Measurements from ENCODE around the gene ZNF527. TPM values are rescaled to one million over a fixed set of nuclear protein-coding genes. Genes with fewer than 3 reads are reported as not detected.
"Not testable (repeated sequence)": the region's sequence is repeated elsewhere in the genome, so short reads cannot be mapped to it uniquely, and the experiment has no call there.

The ZNF527 gene
- polyA plus RNA-seq = 10.4 TPM

DNA sequence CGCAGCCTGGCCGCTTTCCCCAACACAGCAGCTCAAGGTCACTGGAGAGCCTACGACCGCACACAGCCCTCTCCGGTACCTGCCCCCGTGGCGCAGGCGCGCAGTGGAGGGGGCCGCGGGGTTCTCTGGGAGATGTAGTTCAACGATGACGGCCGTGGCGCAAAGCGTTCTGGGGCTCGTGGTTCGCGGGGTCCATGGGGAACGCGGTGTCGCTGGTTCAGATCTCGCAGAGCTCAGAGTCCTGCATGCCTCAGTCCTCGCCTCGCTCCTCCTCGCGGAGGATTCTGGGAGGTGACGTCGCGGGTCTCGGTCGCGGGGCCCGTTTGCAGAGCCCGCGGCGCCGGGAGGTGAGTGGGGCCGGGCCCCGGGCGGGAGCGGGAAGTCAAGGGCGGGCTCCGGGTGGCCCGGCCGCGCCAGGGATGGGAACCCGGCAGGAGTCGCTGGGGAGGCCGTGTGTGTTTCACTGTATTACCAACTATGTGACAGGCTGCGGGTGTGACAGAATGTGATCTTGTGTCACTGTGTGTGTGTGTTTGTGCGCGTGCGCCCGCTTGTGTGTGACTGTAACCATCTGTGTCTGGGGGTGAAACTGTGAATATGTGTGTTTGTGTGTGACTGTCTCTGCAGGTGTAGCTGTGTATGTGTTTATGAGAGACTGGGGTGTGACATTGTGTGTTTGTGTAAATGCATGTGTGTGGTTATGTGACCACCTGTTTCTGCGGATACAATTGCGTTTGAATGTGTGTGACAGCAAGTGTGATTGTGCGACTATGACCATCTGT, at the start of gene ZNF527:
Gene ZNF527, plus strand, starts transcription at position 220 of the 782 bp plus-strand sequence. CDS start 3,100 bp downstream, outside the sequence.
- Mint-ChIP-seq H3K27me3 (no peaks in the 10 kb centered on the region), H3K4me3 (peak within 1 kb of the TSS; percentile 91 to 100 (median 99)), H3K4me1 (peaks cover 11 to 17% (median 14%) of the 10 kb centered on the region in 3 donors), H3K27ac (peak within 1 kb of the TSS; percentile 86 to 100 (median 89)), H3K9me3 (peaks cover 0 to 13% (median 4%) of the 10 kb centered on the region in 3 donors), H3K36me3 (peaks cover 3% of the 10 kb centered on the region)

DNA sequence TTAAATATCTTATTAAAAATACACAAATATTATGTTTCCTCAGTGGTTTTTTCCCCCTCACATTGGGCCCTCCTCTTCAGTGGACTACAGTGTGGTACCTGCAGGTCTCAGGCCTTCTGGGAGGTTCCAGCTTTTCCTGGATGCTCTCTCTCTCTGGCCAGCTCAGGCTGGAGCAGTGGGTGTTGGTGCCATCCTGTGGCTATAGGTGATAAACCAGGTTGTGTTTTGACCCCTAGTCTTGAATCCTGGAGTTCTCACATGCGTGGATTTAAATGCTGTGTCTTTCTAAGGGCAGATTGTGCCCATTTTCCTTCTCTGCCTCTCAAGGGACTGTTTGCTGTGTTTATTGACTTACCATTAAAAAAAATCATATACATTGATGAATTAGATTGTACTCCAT, 41.2 kb upstream of the ZNF527 start:
- Mint-ChIP-seq H3K4me3 (no peak overlapping the region), H3K36me3 (peaks cover 14% of the 10 kb centered on the region), H3K27me3 (no peaks in the 10 kb centered on the region), H3K9me3 (peaks cover 0 to 4% (median 0%) of the 10 kb centered on the region in 3 donors), H3K4me1 (peaks cover 5 to 9% (median 6%) of the 10 kb centered on the region in 3 donors), H3K27ac (no peak overlapping the region)

DNA sequence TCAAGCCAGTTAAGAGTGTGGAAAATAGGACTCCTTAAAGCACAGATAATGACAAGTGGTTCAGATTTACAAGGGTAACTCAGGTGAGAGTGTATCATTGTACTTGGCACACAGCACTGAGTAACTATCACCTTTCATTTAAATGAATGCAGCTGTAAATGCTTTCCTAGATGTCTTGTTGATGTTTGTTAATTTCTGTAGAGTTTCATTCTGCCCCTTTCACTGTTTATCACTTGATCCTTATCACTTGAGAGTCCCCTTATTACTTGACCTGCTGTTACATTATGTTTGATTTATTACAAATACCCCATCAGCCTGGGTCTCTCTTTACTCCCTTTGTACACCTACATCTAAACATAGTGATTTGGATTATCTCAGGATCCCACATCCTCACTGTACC, 38.1 kb upstream of the ZNF527 start:
- H3K27me3 Mint-ChIP-seq = no peaks in the 10 kb centered on the region
- H3K9me3 Mint-ChIP-seq = peaks cover 0 to 4% (median 0%) of the 10 kb centered on the region in 3 donors
- peaks cover 11% of the 10 kb centered on the region for H3K36me3 Mint-ChIP-seq
- H3K27ac Mint-ChIP-seq = peak overlapping the region in 2 of 3 donors; percentile 37 to 47
- H3K4me1 Mint-ChIP-seq = peaks cover 11 to 21% (median 18%) of the 10 kb centered on the region in 3 donors
- peak overlapping the region in 2 of 4 donors; percentile 4 to 21 for H3K4me3 Mint-ChIP-seq

DNA sequence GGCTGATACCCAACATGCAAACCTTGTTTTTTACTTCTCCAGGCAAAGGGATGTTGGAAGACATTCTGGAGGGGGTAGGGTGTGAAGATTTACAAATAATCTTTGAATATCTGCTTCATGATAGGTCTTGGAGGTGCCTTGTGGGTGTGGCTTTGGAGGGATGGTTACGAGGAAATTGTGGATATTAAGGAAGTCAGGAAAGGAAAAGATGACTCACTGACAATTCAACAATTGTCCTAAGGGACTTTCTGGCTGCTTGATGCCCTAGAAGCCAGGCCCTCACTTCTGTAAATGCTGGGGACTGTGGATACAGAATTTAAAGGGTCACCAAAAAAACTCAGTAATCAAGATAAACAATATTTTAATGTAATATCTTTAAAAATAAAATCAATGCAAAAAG, 37.4 kb upstream of the ZNF527 start:
- Mint-ChIP-seq H3K36me3 (peaks cover 12% of the 10 kb centered on the region), H3K27ac (peak overlapping the region in 1 of 3 donors; percentile 37)

DNA sequence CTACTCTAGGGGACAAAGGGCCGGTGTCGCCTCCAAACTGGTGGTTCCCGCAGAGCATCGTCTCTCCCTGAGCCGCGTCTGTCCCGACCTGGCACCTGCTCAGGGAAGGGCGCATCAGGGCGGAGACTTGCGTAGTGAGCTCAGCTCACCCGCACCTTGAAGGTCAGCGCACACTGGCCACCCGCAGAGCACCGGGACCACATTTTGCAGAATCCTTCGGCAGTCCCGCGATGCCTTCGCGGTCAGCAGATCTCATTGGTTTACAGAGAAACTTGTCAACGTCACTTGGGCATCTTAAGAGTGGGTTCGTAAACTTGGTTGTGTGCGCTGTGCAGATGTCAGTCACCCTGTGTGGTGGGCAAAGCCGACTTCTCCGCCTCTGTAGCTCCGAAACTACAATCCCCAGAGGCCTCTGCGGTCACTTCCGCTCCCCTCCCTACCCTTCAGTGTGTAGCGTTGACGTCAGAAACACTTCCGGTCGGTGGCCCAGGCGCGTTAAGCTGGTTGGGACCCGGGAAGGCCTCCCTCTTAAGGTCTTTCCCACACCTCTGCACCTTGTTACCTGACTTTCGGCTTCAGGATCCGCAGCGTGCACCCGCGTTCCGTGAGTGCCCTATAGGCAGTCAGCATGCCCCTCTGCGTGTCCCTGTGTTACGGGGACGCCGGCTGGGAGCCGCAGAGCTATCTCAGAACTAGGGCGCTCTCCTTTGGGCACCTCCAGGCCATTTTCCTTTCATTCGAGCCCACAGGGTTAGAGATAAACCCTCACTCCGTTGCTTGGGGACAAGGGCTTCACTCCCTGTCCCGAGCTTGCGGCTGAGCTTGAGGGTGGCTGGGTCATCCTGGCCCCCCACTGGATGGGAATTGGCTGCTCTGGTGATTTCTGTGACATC, 36.5 kb upstream of the ZNF527 start:
- Mint-ChIP-seq H3K4me3 (peak overlapping the region; percentile 90 to 97 (median 94)), H3K4me1 (peaks cover 9 to 28% (median 20%) of the 10 kb centered on the region in 3 donors), H3K36me3 (peaks cover 11% of the 10 kb centered on the region), H3K27ac (peak overlapping the region; percentile 81 to 97 (median 81)), H3K27me3 (no peaks in the 10 kb centered on the region), H3K9me3 (peaks cover 0 to 4% (median 0%) of the 10 kb centered on the region in 3 donors)

More for the DNA sequence above, 37.4 kb upstream of the ZNF527 start:
- Mint-ChIP-seq H3K27me3 (no peaks in the 10 kb centered on the region), H3K9me3 (peaks cover 0 to 4% (median 0%) of the 10 kb centered on the region in 3 donors), H3K4me3 (peak overlapping the region in 1 of 4 donors; percentile 4), H3K4me1 (peaks cover 11 to 21% (median 20%) of the 10 kb centered on the region in 3 donors)

DNA sequence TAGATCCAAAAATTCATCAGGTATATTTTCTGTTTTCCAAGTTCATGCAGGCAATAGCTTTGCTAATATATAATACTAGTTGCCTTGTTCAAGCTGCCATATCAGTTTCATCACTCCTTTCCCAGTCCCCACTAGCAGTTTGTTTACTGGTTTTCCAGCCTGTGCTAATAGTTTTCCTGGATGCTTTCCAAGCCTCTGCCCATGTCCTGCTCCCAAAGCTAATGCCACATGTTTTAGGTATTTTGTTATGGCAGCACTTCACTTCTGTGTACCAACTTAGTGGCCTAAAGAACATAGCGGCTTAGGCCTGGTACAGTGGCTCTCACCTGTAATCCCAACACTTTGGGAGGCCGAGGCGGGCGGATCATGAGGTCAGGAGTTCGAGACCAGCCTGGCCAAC, 28.1 kb upstream of the ZNF527 start:
- Mint-ChIP-seq H3K4me3 (no peak overlapping the region), H3K36me3 (peaks cover 38% of the 10 kb centered on the region), H3K27me3 (no peaks in the 10 kb centered on the region), H3K9me3 (peaks cover 2 to 5% (median 5%) of the 10 kb centered on the region in 3 donors), H3K27ac (no peak overlapping the region), H3K4me1 (peaks cover 2 to 14% (median 2%) of the 10 kb centered on the region in 3 donors)

DNA sequence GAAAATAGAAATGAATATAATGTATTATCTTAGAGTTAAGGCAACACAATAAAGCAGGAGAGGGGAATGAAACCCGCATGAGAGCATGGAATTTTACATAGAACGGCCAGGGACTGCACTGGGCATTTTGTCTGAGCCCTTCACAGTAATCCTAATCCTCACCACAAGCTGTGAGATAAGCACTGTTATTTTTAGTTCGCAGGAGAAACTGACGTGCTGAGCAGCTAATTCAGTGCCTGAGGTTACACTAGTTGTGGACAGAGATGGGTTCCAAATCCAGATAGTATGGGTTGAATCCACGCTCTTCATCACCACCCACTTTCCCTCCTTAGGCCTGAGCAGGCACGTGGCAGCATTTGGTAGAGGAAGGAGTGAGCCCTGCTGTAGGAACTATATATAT, 24.8 kb upstream of the ZNF527 start:
- H3K4me3 Mint-ChIP-seq = no peak overlapping the region
- H3K9me3 Mint-ChIP-seq = peaks cover 2 to 10% (median 7%) of the 10 kb centered on the region in 3 donors
- H3K4me1 Mint-ChIP-seq = peaks cover 0 to 2% (median 0%) of the 10 kb centered on the region in 3 donors
- H3K27ac Mint-ChIP-seq = no peak overlapping the region
- H3K27me3 Mint-ChIP-seq = no peaks in the 10 kb centered on the region
- peaks cover 39% of the 10 kb centered on the region for H3K36me3 Mint-ChIP-seq

DNA sequence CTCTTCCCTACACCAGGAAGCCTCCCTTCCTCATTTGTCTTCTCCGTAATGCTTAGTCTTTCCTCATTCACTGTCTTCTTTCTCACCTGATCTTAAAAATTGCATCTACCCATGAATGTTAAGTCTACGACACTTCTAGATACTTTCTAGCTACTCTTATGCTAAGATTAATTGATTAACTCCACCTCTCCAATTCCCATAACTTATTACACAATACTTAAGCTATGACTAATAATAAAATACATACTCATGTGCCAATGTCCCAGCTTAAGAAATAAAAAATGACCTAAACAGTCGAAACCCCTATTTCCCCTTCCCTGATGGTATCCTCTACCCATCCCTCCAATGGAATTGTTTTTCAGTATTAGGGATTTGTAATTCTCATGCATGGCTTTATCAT, 22.8 kb upstream of the ZNF527 start:
- Mint-ChIP-seq H3K9me3 (peaks cover 6 to 10% (median 7%) of the 10 kb centered on the region in 3 donors), H3K27ac (no peak overlapping the region), H3K27me3 (no peaks in the 10 kb centered on the region), H3K4me3 (no peak overlapping the region), H3K4me1 (no peaks in the 10 kb centered on the region), H3K36me3 (peaks cover 40% of the 10 kb centered on the region)

DNA sequence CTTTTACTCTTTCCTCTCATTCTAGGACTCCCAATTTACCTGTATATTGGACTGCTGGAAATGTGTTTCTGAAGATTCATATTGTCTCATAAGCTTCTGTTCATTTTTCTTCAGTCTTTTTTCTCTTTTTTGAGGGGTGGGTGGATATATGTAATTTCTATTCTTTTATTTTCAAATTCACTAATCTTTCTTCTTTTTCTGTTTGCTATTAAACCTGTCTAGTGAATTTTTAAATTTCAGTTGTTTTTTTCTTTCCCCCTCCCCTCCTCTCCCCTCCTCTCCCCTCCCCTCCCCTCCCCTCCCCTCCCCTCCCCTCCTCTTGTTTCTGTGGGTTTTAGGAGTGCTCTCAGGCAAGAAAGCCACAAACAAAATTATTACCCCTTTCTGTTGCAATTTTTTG, 16.9 kb upstream of the ZNF527 start:
- peaks cover 58% of the 10 kb centered on the region for H3K36me3 Mint-ChIP-seq
- peak overlapping the region in 1 of 4 donors; percentile 32 for H3K4me3 Mint-ChIP-seq
- no peak overlapping the region for H3K27ac Mint-ChIP-seq
- peaks cover 11 to 36% (median 18%) of the 10 kb centered on the region in 3 donors for H3K9me3 Mint-ChIP-seq
- H3K4me1 Mint-ChIP-seq = no peaks in the 10 kb centered on the region
- H3K27me3 Mint-ChIP-seq = no peaks in the 10 kb centered on the region

DNA sequence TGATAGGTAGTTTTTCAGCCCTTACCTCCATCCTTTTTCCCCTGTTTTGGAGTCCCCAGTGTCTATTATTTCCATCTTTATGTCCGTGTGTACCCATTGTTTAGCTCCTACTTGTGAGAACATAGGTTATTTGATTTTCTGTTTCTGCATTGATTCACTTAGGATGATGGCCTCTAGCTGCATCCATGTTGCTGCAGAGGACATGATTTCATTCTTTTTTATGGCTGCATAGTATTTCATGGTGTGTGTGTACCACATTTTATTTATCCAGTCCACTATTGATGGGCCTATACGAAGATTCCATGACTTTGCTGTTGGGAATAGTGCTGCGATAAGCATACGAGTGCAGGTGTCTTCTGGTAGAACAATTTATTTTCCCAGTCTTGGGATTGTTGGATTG, 15.0 kb upstream of the ZNF527 start:
- peaks cover 61% of the 10 kb centered on the region for H3K36me3 Mint-ChIP-seq
- no peak overlapping the region for H3K27ac Mint-ChIP-seq
- no peaks in the 10 kb centered on the region for H3K27me3 Mint-ChIP-seq
- H3K4me1 Mint-ChIP-seq = no peaks in the 10 kb centered on the region
- peaks cover 15 to 36% (median 18%) of the 10 kb centered on the region in 3 donors for H3K9me3 Mint-ChIP-seq
- H3K4me3 Mint-ChIP-seq = no peak overlapping the region

DNA sequence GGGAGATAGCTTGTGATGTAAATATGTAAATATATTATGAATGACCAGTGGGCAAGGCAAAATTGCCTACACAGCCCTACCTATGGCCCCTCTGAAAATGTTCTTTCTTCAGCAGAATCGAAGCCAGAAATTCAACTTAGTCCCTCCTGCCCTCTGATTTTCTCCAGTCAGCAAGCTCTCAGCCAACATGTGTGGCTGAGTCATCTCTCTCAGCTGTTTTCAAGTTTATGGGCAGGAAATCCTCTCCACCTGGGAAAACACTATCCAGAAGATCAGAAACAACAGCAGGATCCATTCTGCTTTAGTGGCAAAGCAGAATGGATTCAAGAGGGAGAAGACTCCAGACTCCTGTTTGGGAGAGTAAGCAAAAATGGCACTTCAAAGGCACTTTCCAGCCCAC, 8.9 kb upstream of the ZNF527 start:
- H3K4me1 Mint-ChIP-seq = no peaks in the 10 kb centered on the region
- peaks cover 8 to 40% (median 36%) of the 10 kb centered on the region in 3 donors for H3K9me3 Mint-ChIP-seq
- H3K27ac Mint-ChIP-seq = no peak overlapping the region
- peak overlapping the region in 1 of 4 donors; percentile 22 for H3K4me3 Mint-ChIP-seq
- H3K27me3 Mint-ChIP-seq = no peaks in the 10 kb centered on the region
- peaks cover 41% of the 10 kb centered on the region for H3K36me3 Mint-ChIP-seq

DNA sequence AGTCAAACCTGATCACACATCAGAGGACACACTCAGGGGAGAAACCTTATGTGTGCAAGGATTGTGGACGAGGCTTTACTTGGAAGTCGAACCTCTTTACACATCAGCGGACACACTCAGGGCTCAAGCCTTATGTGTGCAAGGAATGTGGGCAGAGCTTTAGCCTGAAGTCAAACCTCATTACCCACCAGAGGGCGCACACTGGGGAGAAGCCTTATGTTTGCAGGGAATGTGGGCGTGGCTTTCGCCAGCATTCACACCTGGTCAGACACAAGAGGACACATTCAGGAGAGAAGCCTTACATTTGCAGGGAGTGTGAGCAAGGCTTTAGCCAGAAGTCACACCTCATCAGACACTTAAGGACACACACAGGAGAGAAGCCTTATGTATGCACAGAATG, 8.2 kb upstream of the ZNF527 start:
- peak overlapping the region in 1 of 4 donors; percentile 58 for H3K4me3 Mint-ChIP-seq
- no peaks in the 10 kb centered on the region for H3K4me1 Mint-ChIP-seq
- H3K27ac Mint-ChIP-seq = no peak overlapping the region
- H3K9me3 Mint-ChIP-seq = peaks cover 7 to 32% (median 30%) of the 10 kb centered on the region in 3 donors
- peaks cover 35% of the 10 kb centered on the region for H3K36me3 Mint-ChIP-seq
- H3K27me3 Mint-ChIP-seq = no peaks in the 10 kb centered on the region

DNA sequence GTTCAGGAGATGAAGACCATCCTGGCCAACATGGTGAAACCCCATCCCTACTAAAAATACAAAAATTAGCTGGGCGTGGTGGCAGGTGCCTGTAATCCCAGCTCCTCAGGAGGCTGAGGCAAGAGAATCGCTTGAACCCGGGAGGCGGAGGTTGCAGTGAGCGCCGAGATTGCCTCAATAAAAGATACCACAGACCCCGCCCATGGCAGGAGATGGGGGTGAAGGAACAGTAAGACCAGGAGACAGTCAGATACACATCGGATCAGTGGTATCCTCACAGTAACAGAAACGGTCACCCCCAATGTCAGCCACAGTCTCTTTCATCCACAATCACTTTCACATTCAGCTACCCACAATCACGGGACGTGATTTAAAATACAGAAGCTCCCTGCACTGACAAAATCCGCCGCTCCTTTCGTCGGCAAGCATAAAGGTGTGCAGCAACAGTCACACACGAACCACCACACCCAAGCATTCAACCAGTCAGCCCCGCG, 466 bp upstream of the ZNF527 start:
- peak overlapping the region; percentile 86 to 100 (median 89) for H3K27ac Mint-ChIP-seq
- peaks cover 0 to 17% (median 8%) of the 10 kb centered on the region in 3 donors for H3K9me3 Mint-ChIP-seq
- peaks cover 11 to 17% (median 14%) of the 10 kb centered on the region in 3 donors for H3K4me1 Mint-ChIP-seq
- H3K4me3 Mint-ChIP-seq = peak overlapping the region; percentile 91 to 100 (median 99)
- not testable (repeated sequence) for H3K27me3 Mint-ChIP-seq, H3K36me3 Mint-ChIP-seq

DNA sequence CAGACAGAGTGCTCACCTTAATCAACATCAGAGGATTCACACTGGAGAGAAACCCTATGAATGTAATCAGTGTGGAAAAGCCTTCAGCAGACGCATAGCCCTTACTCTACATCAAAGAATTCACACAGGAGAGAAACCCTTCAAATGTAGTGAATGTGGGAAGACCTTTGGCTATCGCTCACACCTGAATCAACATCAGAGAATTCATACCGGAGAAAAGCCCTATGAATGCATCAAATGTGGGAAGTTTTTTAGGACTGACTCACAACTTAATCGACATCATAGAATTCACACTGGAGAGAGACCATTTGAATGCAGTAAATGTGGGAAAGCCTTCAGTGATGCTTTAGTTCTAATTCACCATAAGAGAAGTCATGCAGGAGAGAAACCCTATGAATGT, 18.3 kb downstream of the ZNF527 start:
- Mint-ChIP-seq H3K9me3 (peaks cover 16 to 58% (median 46%) of the 10 kb centered on the region in 3 donors), H3K27me3 (no peaks in the 10 kb centered on the region)

More for the DNA sequence above, 18.3 kb downstream of the ZNF527 start:
- Mint-ChIP-seq H3K4me3 (peak overlapping the region in 2 of 4 donors; percentile 6 to 8), H3K4me1 (no peaks in the 10 kb centered on the region), H3K36me3 (peaks cover 36% of the 10 kb centered on the region), H3K27ac (no peak overlapping the region)

All from IgD-negative memory B cell (primary cell).